COLO668 (cell line): ENCODE measurements around the gene OR4F17.
"Not testable (repeated sequence)": the region's sequence is repeated elsewhere in the genome, so short reads cannot be mapped to it uniquely, and the experiment has no call there.

Experiments
- DNase-seq: peaks from one replicate; lab custom pipeline; 2025; ENCODE audit not compliant: unreplicated experiment; lab: John Stamatoyannopoulos, UW

The OR4F17 gene, protein sequence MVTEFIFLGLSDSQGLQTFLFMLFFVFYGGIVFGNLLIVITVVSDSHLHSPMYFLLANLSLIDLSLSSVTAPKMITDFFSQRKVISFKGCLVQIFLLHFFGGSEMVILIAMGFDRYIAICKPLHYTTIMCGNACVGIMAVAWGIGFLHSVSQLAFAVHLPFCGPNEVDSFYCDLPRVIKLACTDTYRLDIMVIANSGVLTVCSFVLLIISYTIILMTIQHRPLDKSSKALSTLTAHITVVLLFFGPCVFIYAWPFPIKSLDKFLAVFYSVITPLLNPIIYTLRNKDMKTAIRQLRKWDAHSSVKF

DNA sequence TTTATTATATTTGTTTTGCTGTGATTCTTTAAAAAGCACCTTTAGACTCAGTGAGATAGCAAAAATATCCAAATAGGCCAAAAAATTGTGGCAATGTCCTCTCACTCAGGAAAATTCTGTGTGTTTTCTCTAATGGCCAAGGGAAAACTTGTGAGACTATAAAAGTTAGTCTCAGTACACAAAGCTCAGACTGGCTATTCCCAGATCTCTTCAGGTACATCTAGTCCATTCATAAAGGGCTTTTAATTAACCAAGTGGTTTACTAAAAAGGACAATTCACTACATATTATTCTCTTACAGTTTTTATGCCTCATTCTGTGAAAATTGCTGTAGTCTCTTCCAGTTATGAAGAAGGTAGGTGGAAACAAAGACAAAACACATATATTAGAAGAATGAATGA is at the start of gene OR4F17:
Gene OR4F17, plus strand, starts transcription at position 301 of the 400 bp plus-strand sequence. CDS start 3,575 bp downstream, outside the sequence.
- not testable (repeated sequence) for DNase-seq

GRCh38 chr19:70793-71192 is 36.1 kb upstream of the OR4F17 start:
- DNase-seq: not testable (repeated sequence)

DNA sequence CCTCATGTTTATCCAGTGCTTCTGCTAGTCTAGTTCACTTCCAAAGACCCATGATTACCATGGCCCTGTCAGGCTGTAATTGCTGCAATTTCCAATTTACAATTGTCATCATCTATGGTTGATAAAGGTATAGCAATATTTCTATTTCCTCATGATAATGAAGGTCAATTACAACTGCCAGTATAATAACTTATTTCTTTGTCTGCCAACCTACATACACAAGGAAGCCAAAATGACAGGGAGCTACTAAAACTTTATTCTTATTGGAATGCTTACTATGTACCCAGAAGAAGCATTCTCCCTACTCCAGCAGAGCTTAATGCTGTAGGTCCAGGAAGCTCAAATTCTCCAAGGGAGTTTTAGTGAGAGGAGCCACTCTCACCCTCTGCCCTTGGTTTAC is 24.0 kb upstream of the OR4F17 start:
- DNase-seq: not testable (repeated sequence)

GRCh38 chr19:83626-84025 is 23.3 kb upstream of the OR4F17 start:
- DNase-seq: not testable (repeated sequence)

GRCh38 chr19:90678-91077 is 16.2 kb upstream of the OR4F17 start:
- DNase-seq: not testable (repeated sequence)

- not testable (repeated sequence) for DNase-seq
Observed at GRCh38 chr19:94794-95193, 12.1 kb upstream of the OR4F17 start.

GRCh38 chr19:97647-98046 is 9.3 kb upstream of the OR4F17 start:
- DNase-seq: not testable (repeated sequence)

- DNase-seq: not testable (repeated sequence)
Observed at GRCh38 chr19:120443-121140, 13.7 kb downstream of the OR4F17 start.
